CD4-positive, alpha-beta memory T cell (primary cell): ENCODE results near the gene PIGU. TPM values are rescaled to one million over a fixed set of nuclear protein-coding genes. Genes with fewer than 3 reads are reported as not detected.
A peak's percentile ranks its signal among the peaks of the same experiment; 100 is the strongest.

Source experiments
- CTCF ChIA-PET: fragments of 350-600 bp; sonication (Branson Sonifier 250); formaldehyde crosslinking; loops from one replicate; lab custom pipeline; 2021; ENCODE audit warnings: inconsistent platforms; ENCODE audit not compliant: partially characterized antibody; lab: Charles Lee
- POLR2A ChIA-PET: fragments of 350-600 bp; sonication (Branson Sonifier 250); formaldehyde crosslinking; loops from one replicate; lab custom pipeline; 2021; ENCODE audit not compliant: partially characterized antibody; lab: Charles Lee
- DNase-seq, 5 donors: peaks; one replicate each; pipeline versions ENCODE4 v3.0.0 to v3.0.0-alpha.2; 2020 to 2022; ENCODE audit warnings: mixed read lengths in 1 of 5
- H3K27ac ChIP-seq: one replicate; pipeline ENCODE4 v1.7.0; 2013; ENCODE audit warnings: low read depth, low read length
- H3K27me3 ChIP-seq: 2 replicates; pipeline ENCODE4 v1.7.0; 2013; ENCODE audit warnings: mild to moderate bottlenecking, low read length, moderate library complexity; ENCODE audit not compliant: insufficient read depth
- H3K36me3 ChIP-seq: 2 replicates; pipeline ENCODE4 v1.7.0; 2013; ENCODE audit warnings: mild to moderate bottlenecking, low read length, moderate library complexity; ENCODE audit not compliant: insufficient read depth
- H3K4me1 ChIP-seq: 2 replicates; pipeline ENCODE4 v1.7.0; 2013; ENCODE audit warnings: mild to moderate bottlenecking, low read length, moderate library complexity; ENCODE audit not compliant: insufficient read depth
- H3K4me3 ChIP-seq, 2 donors: one replicate each; pipeline ENCODE4 v1.7.0; 2013; ENCODE audit warnings: low read length in 2 of 2, mild to moderate bottlenecking in 1 of 2
- H3K9me3 ChIP-seq, 2 donors: one replicate each; pipeline ENCODE4 v1.7.0; 2013; ENCODE audit warnings: low read length in 2 of 2, control low read depth in 1 of 2; ENCODE audit not compliant: control insufficient read depth in 1 of 2
- H3K27ac Mint-ChIP-seq, 7 donors: one replicate each; pipeline ENCODE4 v1.8.0; 2020 to 2021; ENCODE audit warnings: mixed read lengths in 7 of 7, mild to moderate bottlenecking in 6 of 7, inconsistent platforms in 3 of 7, moderate library complexity in 3 of 7
- H3K27me3 Mint-ChIP-seq, 2 donors: one replicate each; pipeline ENCODE4 v1.8.0; 2020 to 2021; ENCODE audit warnings: mixed read lengths in 2 of 2
- H3K36me3 Mint-ChIP-seq, 2 donors: one replicate each; pipeline ENCODE4 v1.8.0; 2020 to 2021; ENCODE audit warnings: mixed read lengths in 2 of 2, inconsistent platforms in 1 of 2, mild to moderate bottlenecking in 1 of 2
- H3K4me1 Mint-ChIP-seq, 4 donors: one replicate each; pipeline ENCODE4 v1.8.0; 2020 to 2021; ENCODE audit warnings: mixed read lengths in 4 of 4, mild to moderate bottlenecking in 1 of 4
- H3K4me3 Mint-ChIP-seq, 8 donors: one replicate each; pipeline ENCODE4 v1.8.0; 2020 to 2021; ENCODE audit warnings: mixed read lengths in 8 of 8, mild to moderate bottlenecking in 7 of 8, moderate library complexity in 6 of 8, inconsistent platforms in 3 of 8
- H3K9me3 Mint-ChIP-seq, 8 donors: one replicate each; pipeline ENCODE4 v1.8.0; 2020 to 2021; ENCODE audit warnings: mixed read lengths in 8 of 8, mild to moderate bottlenecking in 5 of 8, inconsistent platforms in 3 of 8, moderate library complexity in 1 of 8
- intact Hi-C: fragments of 100-400 bp; cut with micrococcal nuclease; formaldehyde crosslinking; loops from one replicate; pipeline ENCODE4 v1.15.1; 2023
- polyA plus RNA-seq, 2 donors: library from polyadenylated mRNA; unstranded; fragments of 300-500 nt; fragmentation: Illumina TruSeq; gene quantifications; one replicate each; pipeline ENCODE4 v1.2.3, GENCODE V29; 2021
- total RNA-seq, 2 experiments: library from RNA; stranded (reverse); gene quantifications; one replicate each; pipeline ENCODE4 v1.2.3, GENCODE V29; 2021

The PIGU gene
- total and polyA plus RNA-seq, 4 experiments from 2014 or later = 15.1 to 34.2 (median 21.1) TPM

DNA sequence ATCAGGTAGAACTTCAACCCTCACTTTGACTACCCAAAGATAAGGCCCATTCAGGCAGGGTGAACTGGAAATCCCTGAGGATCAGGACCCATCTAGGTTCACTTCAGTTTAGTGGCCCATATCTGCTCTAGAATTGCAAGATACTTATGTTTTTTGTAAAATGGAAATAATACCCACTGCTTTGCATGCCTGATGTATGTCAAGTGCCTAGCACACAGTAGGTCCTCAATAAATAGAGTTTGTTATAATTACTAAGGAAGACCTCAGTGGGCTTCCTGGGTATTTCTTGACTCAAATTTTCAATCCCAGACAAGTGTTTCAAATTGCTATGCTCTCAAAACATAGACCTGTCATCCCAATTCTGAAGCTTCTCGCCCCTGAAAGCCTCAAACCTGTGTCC is 32.5 kb downstream of the PIGU start:
- H3K27me3 ChIP-seq = no peaks in the 10 kb centered on the region
- H3K9me3 ChIP-seq = no peaks in the 10 kb centered on the region
- H3K4me1 ChIP-seq = no peaks in the 10 kb centered on the region
- H3K4me1 Mint-ChIP-seq = peaks cover 0 to 2% (median 0%) of the 10 kb centered on the region in 4 donors
- intact Hi-C loops = no loop called here
- ChIA-PET CTCF (interaction anchor here (0.7 to 1.3 kb wide), 2 partner anchors 106 to 436 kb away, joined by 3 to 4 read pairs; no protein-coding TSS in a partner anchor), POLR2A (no interaction called here)
- H3K36me3 Mint-ChIP-seq = peaks cover 6 to 24% of the 10 kb centered on the region in 2 donors
- H3K27ac ChIP-seq = no peak overlapping the region
- no peaks in the 10 kb centered on the region for H3K9me3 Mint-ChIP-seq
- DNase-seq = no peak
- H3K36me3 ChIP-seq = no peaks in the 10 kb centered on the region
- peak overlapping the region in 1 of 7 donors; percentile 36 for H3K27ac Mint-ChIP-seq
- no peak overlapping the region for H3K4me3 ChIP-seq
- H3K27me3 Mint-ChIP-seq = no peaks in the 10 kb centered on the region
- no peak overlapping the region for H3K4me3 Mint-ChIP-seq

DNA sequence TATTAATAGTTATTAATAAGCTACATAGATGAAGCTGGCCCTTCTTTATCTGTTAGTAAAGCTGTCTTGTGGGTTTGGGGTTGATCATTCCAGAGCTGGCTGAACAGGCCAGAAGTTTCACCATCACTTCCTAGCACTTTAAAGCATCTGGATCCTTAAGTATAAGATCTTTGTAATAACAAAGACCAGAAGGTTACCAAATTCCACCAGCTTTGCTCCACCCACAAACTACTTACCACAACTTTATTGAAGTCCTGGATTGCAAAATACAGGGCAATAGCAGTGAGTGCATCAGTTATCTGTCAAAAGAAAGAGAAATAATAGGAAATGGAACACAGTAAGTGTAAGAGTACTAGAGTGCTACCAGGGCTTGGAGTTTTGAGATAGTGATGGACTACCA is 33.0 kb downstream of the PIGU start:
- POLR2A ChIA-PET = no interaction called here
- no peak overlapping the region for H3K27ac Mint-ChIP-seq

DNA sequence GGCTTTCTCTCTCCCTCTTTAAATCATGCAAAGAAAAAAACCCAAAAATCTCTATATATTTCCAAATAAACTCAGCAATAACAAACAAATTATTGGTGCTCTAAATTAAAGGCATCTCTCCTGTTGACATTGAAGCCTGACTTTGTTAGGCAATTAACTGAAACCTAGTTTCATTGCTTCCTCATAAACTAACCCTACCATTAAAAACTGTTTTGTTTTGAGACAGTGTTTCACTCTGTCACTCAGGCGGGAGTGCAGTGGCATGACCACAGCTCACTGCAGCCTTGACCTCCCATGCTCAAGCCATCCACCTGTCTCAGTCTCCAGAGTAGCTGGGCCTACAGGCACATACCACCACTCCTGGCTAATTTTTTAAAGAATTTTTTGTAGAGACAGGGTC is 34.9 kb downstream of the PIGU start:
- no peaks in the 10 kb centered on the region for H3K4me1 Mint-ChIP-seq
- Histone ChIP-seq H3K4me3 (no peak overlapping the region), H3K4me1 (no peaks in the 10 kb centered on the region), H3K9me3 (no peaks in the 10 kb centered on the region), H3K36me3 (peaks cover 5% of the 10 kb centered on the region), H3K27ac (no peak overlapping the region), H3K27me3 (no peaks in the 10 kb centered on the region)
- no peak for DNase-seq
- no peak overlapping the region for H3K27ac Mint-ChIP-seq
- ChIA-PET POLR2A (no interaction called here), CTCF (interaction anchor here (0.6 kb wide), 1 partner anchor 123 kb away, joined by 4 read pairs; no protein-coding TSS in a partner anchor)
- peaks cover 0 to 1% (median 0%) of the 10 kb centered on the region in 8 donors for H3K9me3 Mint-ChIP-seq
- intact Hi-C loops = no loop called here
- H3K27me3 Mint-ChIP-seq = no peaks in the 10 kb centered on the region
- H3K36me3 Mint-ChIP-seq = peaks cover 23 to 36% of the 10 kb centered on the region in 2 donors
- no peak overlapping the region for H3K4me3 Mint-ChIP-seq

More for the DNA sequence above, 33.0 kb downstream of the PIGU start:
- no peaks in the 10 kb centered on the region for H3K4me1 ChIP-seq
- Mint-ChIP-seq H3K36me3 (peaks cover 6 to 24% of the 10 kb centered on the region in 2 donors), H3K4me1 (peaks cover 0 to 2% (median 0%) of the 10 kb centered on the region in 4 donors), H3K27me3 (no peaks in the 10 kb centered on the region), H3K4me3 (no peak overlapping the region), H3K9me3 (no peaks in the 10 kb centered on the region)
- intact Hi-C loops = no loop called here
- no peaks in the 10 kb centered on the region for H3K36me3 ChIP-seq
- DNase-seq = no peak
- no peaks in the 10 kb centered on the region for H3K27me3 ChIP-seq
- CTCF ChIA-PET = interaction anchor here (0.7 to 1.3 kb wide), 2 partner anchors 106 to 436 kb away, joined by 3 to 4 read pairs; no protein-coding TSS in a partner anchor
- no peak overlapping the region for H3K4me3 ChIP-seq
- no peaks in the 10 kb centered on the region for H3K9me3 ChIP-seq
- no peak overlapping the region for H3K27ac ChIP-seq

DNA sequence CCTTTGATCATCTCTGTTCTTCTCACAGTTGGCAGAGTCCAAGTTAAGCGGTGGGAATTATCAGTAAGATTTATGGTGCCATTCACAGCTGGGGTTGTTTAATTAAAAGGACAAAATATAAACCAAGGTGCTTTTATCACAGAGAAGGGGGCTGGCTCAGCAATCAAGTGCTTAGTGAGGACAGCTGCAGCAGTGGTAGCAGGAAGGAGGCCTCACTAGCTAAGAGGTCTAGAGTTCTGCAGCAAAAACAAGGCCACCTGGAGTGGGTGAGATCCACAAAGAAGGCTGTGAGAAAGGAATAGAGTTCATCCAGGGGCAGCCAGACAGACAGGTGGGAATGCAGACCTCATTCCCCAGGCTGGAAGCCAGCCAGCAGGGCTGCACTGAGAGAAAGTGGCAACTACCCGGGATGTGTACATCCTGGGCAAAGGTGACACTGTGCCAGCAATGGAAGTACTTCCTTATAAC is 37.1 kb downstream of the PIGU start:
- Histone ChIP-seq H3K4me3 (no peak overlapping the region), H3K36me3 (peaks cover 16% of the 10 kb centered on the region), H3K4me1 (no peaks in the 10 kb centered on the region), H3K27me3 (no peaks in the 10 kb centered on the region), H3K27ac (no peak overlapping the region), H3K9me3 (no peaks in the 10 kb centered on the region)
- ChIA-PET CTCF (no interaction called here), POLR2A (no interaction called here)
- Mint-ChIP-seq H3K27ac (peak overlapping the region in 3 of 7 donors; percentile 13 to 70 (median 36)), H3K36me3 (peaks cover 37 to 54% of the 10 kb centered on the region in 2 donors), H3K9me3 (peaks cover 0 to 1% (median 0%) of the 10 kb centered on the region in 8 donors), H3K27me3 (no peaks in the 10 kb centered on the region), H3K4me1 (no peaks in the 10 kb centered on the region), H3K4me3 (no peak overlapping the region)
- intact Hi-C loops = no loop called here
- DNase-seq = no peak

DNA sequence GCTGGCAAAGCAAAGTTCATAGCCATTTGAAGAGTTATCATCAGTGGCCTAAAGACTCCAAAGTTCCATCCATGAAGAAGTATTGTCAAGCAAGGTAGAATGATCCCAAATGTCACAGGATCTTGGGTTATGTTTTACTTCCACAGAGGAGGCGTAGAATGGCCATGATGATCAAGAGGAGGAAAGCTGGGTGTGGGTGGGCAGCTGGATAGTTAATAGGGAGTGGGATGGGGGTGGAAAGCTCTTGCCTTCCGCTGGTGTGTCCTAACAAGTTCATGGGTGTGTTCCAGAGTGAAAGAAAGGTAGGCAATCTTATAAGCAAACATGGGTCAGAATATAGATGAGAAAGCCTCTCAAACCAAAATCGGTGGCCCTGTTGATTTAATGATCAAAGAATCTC is 38.4 kb downstream of the PIGU start:
- POLR2A ChIA-PET = no interaction called here
- peaks cover 0 to 1% (median 0%) of the 10 kb centered on the region in 8 donors for H3K9me3 Mint-ChIP-seq
- DNase-seq = no peak
- peaks cover 43 to 51% of the 10 kb centered on the region in 2 donors for H3K36me3 Mint-ChIP-seq
- CTCF ChIA-PET = no interaction called here
- intact Hi-C loops = no loop called here
- no peaks in the 10 kb centered on the region for H3K4me1 ChIP-seq
- H3K27ac Mint-ChIP-seq = peak overlapping the region in 1 of 7 donors; percentile 42
- H3K27me3 Mint-ChIP-seq = no peaks in the 10 kb centered on the region
- H3K36me3 ChIP-seq = peaks cover 25% of the 10 kb centered on the region
- H3K4me3 ChIP-seq = no peak overlapping the region
- H3K27ac ChIP-seq = no peak overlapping the region
- H3K4me3 Mint-ChIP-seq = no peak overlapping the region
- no peaks in the 10 kb centered on the region for H3K9me3 ChIP-seq
- H3K4me1 Mint-ChIP-seq = no peaks in the 10 kb centered on the region
- no peaks in the 10 kb centered on the region for H3K27me3 ChIP-seq

DNA sequence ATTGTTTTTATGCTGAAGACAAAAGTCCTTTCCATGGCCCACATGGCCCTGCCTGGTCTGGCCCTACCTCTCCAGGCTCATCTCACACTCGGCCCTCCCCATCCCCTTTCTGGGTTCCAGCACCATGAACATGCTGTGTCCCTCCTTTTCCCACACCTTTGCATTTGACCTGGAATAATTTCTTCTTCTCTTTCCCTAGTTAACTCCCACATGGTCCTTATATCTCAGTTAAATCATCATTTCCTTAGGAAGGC is 38.9 kb downstream of the PIGU start:
- H3K36me3 Mint-ChIP-seq = peaks cover 48 to 55% of the 10 kb centered on the region in 2 donors
- no peaks in the 10 kb centered on the region for H3K4me1 ChIP-seq
- peaks cover 0 to 1% (median 0%) of the 10 kb centered on the region in 8 donors for H3K9me3 Mint-ChIP-seq
- H3K27me3 ChIP-seq = no peaks in the 10 kb centered on the region
- H3K4me1 Mint-ChIP-seq = no peaks in the 10 kb centered on the region
- DNase-seq = no peak
- H3K27ac ChIP-seq = no peak overlapping the region
- no peaks in the 10 kb centered on the region for H3K27me3 Mint-ChIP-seq
- POLR2A ChIA-PET = no interaction called here
- no peak overlapping the region for H3K4me3 ChIP-seq
- H3K4me3 Mint-ChIP-seq = no peak overlapping the region
- peaks cover 27% of the 10 kb centered on the region for H3K36me3 ChIP-seq
- H3K9me3 ChIP-seq = no peaks in the 10 kb centered on the region
- CTCF ChIA-PET = no interaction called here
- H3K27ac Mint-ChIP-seq = no peak overlapping the region
- intact Hi-C loops = no loop called here

DNA sequence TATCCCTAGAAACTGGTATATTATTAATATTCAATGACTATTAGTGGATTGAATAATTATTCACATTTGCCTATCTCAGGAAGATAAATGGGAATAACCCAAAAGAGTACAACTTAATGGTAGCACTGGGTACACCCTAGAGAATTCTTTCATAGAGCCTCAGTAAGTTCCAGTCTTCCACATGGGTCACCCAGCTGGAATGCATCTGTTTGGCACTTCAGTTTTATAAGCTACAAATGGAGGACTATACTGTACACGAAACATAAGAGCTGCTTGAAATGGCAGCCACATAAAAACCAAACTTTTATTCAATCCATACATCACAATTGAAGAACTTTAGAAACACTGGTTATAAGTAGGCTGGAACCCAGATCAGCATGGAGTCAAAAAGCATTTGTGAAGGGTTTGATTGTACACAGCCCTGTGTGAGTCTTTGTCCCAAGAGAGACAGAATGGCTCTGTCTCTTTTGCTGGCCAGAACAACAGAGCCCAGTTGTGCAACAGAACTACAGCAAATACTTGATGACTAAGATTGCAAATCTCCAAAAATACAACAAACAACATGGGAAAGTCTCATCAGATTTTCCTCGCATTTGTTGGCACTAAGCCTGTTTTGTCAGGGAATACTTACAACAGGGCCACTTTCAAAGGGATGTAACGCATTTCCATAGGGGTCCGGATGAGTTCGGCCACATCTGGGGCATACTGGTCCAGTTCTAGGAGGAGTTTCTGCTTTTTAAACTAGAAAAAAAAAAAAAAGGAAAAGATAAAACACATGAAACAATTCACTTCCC is 39.5 kb downstream of the PIGU start:
- H3K27me3 ChIP-seq = no peaks in the 10 kb centered on the region
- Mint-ChIP-seq H3K27me3 (no peaks in the 10 kb centered on the region), H3K27ac (no peak overlapping the region), H3K4me3 (no peak overlapping the region), H3K36me3 (peaks cover 53 to 61% of the 10 kb centered on the region in 2 donors), H3K9me3 (peaks cover 0 to 3% (median 0%) of the 10 kb centered on the region in 8 donors), H3K4me1 (no peaks in the 10 kb centered on the region)
- CTCF ChIA-PET = interaction anchor here (0.6 kb wide), 1 partner anchor 324 kb away, joined by 3 read pairs; no protein-coding TSS in a partner anchor
- no peak overlapping the region for H3K27ac ChIP-seq
- H3K36me3 ChIP-seq = peaks cover 30% of the 10 kb centered on the region
- no peak for DNase-seq
- H3K4me1 ChIP-seq = no peaks in the 10 kb centered on the region
- intact Hi-C loops = no loop called here
- POLR2A ChIA-PET = no interaction called here
- no peak overlapping the region for H3K4me3 ChIP-seq
- no peaks in the 10 kb centered on the region for H3K9me3 ChIP-seq
